ENCODE data around the gene MRPL55. TPM values are rescaled to one million over a fixed set of nuclear protein-coding genes. Genes with fewer than 3 reads are reported as not detected.
A peak's percentile ranks its signal among the peaks of the same experiment; 100 is the strongest.

Gene MRPL55
- total RNA-seq, 2 donors from 2014 or later: 57.6 to 66.7 TPM

GRCh38 chr1:228150461-228151179 is 41.5 kb upstream of the MRPL55 start:
- Histone ChIP-seq H3K27ac (ENCODE audit: low read depth, low read length) (no peak overlapping the region), H3K4me3 (ENCODE audit: low read length) (no peak overlapping the region), H3K9ac (ENCODE audit: extremely low read depth, low read length, poor library complexity, severe bottlenecking) (no peak overlapping the region), H3K9me3 (ENCODE audit: control insufficient read depth, low read length) (no peaks in the 10 kb centered on the region), H3K27me3 (ENCODE audit: control insufficient read depth, insufficient read depth, low read length, poor library complexity, severe bottlenecking) (no peaks in the 10 kb centered on the region), H3K4me1 (ENCODE audit: control insufficient read depth, insufficient read depth, low read length) (no peaks in the 10 kb centered on the region), H3K36me3 (ENCODE audit: control insufficient read depth, insufficient read depth, low read length) (peaks cover 3% of the 10 kb centered on the region)
- WGBS, 2 experiments (ENCODE audit: insufficient coverage in 1 of 2, insufficient read length in 1 of 2): 88 to 100% methylated on average over 2 to 16 of the region's 17 CpGs
- no peak for TF ChIP-seq CTCF (conservative IDR thresholded peaks at IDR 0.05)
- Mint-ChIP-seq H3K9me3 (no peaks in the 10 kb centered on the region), H3K36me3 (ENCODE audit: low read depth) (no peaks in the 10 kb centered on the region), H3K27ac (no peak overlapping the region), H3K27me3 (ENCODE audit: insufficient read depth) (no peaks in the 10 kb centered on the region), H3K4me1 (no peaks in the 10 kb centered on the region), H3K4me3 (no peak overlapping the region)
- DNase-seq: peak; percentile 45

- peak overlapping the region; percentile 49 for H3K27ac ChIP-seq (ENCODE audit: low read depth, low read length)
These were observed 41.0 kb upstream of the MRPL55 start for GRCh38 chr1:228150120-228150460.

GRCh38 chr1:228149406-228150119 is 40.5 kb upstream of the MRPL55 start, which contains the start of gene GJC2:
Gene GJC2 (plus strand): TSS chr1:228149930. CDS start chr1:228157759, 7,829 bp downstream.
- H3K27me3 Mint-ChIP-seq (ENCODE audit: insufficient read depth): no peaks in the 10 kb centered on the region
- no peaks in the 10 kb centered on the region for H3K4me1 Mint-ChIP-seq
- H3K4me3 Mint-ChIP-seq: no peak within 1 kb of the TSS
- H3K4me3 ChIP-seq (ENCODE audit: low read length): no peak within 1 kb of the TSS
- no peaks in the 10 kb centered on the region for H3K4me1 ChIP-seq (ENCODE audit: control insufficient read depth, insufficient read depth, low read length)
- peaks cover 3% of the 10 kb centered on the region for H3K36me3 ChIP-seq (ENCODE audit: control insufficient read depth, insufficient read depth, low read length)
- no peaks in the 10 kb centered on the region for H3K9me3 Mint-ChIP-seq
- peak within 1 kb of the TSS; percentile 49 for H3K27ac ChIP-seq (ENCODE audit: low read depth, low read length)
- DNase-seq: peak; percentile 69
- no peaks in the 10 kb centered on the region for H3K9me3 ChIP-seq (ENCODE audit: control insufficient read depth, low read length)
- no peak within 1 kb of the TSS for H3K27ac Mint-ChIP-seq
- no peaks in the 10 kb centered on the region for H3K36me3 Mint-ChIP-seq (ENCODE audit: low read depth)
- H3K9ac ChIP-seq (ENCODE audit: extremely low read depth, low read length, poor library complexity, severe bottlenecking): no peak within 1 kb of the TSS
- WGBS, 2 experiments (ENCODE audit: insufficient coverage in 1 of 2, insufficient read length in 1 of 2): 70 to 81% methylated on average over 2 to 17 of the region's 17 CpGs
- H3K27me3 ChIP-seq (ENCODE audit: control insufficient read depth, insufficient read depth, low read length, poor library complexity, severe bottlenecking): no peaks in the 10 kb centered on the region
- TF ChIP-seq CTCF (conservative IDR thresholded peaks at IDR 0.05): no peak

More at GRCh38 chr1:228150120-228150460, 41.0 kb upstream of the MRPL55 start:
- H3K27ac Mint-ChIP-seq: no peak overlapping the region
- DNase-seq: no peak
- Histone ChIP-seq H3K27me3 (ENCODE audit: control insufficient read depth, insufficient read depth, low read length, poor library complexity, severe bottlenecking) (no peaks in the 10 kb centered on the region), H3K4me1 (ENCODE audit: control insufficient read depth, insufficient read depth, low read length) (no peaks in the 10 kb centered on the region), H3K4me3 (ENCODE audit: low read length) (no peak overlapping the region), H3K36me3 (ENCODE audit: control insufficient read depth, insufficient read depth, low read length) (peaks cover 3% of the 10 kb centered on the region), H3K9me3 (ENCODE audit: control insufficient read depth, low read length) (no peaks in the 10 kb centered on the region), H3K9ac (ENCODE audit: extremely low read depth, low read length, poor library complexity, severe bottlenecking) (no peak overlapping the region)
- no peaks in the 10 kb centered on the region for H3K36me3 Mint-ChIP-seq (ENCODE audit: low read depth)
- 70 to 92% methylated on average over 2 to 7 of the region's 7 CpGs for WGBS, 2 experiments (ENCODE audit: insufficient coverage in 1 of 2, insufficient read length in 1 of 2)
- TF ChIP-seq CTCF (conservative IDR thresholded peaks at IDR 0.05): no peak
- no peak overlapping the region for H3K4me3 Mint-ChIP-seq
- H3K9me3 Mint-ChIP-seq: no peaks in the 10 kb centered on the region
- no peaks in the 10 kb centered on the region for H3K27me3 Mint-ChIP-seq (ENCODE audit: insufficient read depth)
- H3K4me1 Mint-ChIP-seq: no peaks in the 10 kb centered on the region

All from endodermal cell (in vitro differentiated cells).